HG03565 (cell line): Measurements from ENCODE around the gene TRMT10B.
A peak's percentile ranks its signal among the peaks of the same experiment; 100 is the strongest.
"Not testable (repeated sequence)": the region's sequence is repeated elsewhere in the genome, so short reads cannot be mapped to it uniquely, and the experiment has no call there.

ENCODE experiments used
- ATAC-seq: cut with Tn5 transposase; IDR thresholded peaks from one replicate; pipeline ENCODE4 v1.9.1; 2021; ENCODE audit warnings: mild to moderate bottlenecking, moderate library complexity; ENCODE audit not compliant: unreplicated experiment

Gene TRMT10B

GRCh38 chr9:37800631-37801286 lies 47.2 kb downstream of the TRMT10B start, which contains the start of gene DCAF10:
Gene DCAF10 (plus strand): TSS chr9:37800797. CDS start chr9:37800867, 70 bp downstream.
- peak; percentile 55 for ATAC-seq

GRCh38 chr9:37801287-37801850 lies 47.8 kb downstream of the TRMT10B start:
- ATAC-seq, result peak; percentile 15

- no peak for ATAC-seq
These were observed 48.5 kb downstream of the TRMT10B start for GRCh38 chr9:37801959-37802711.

GRCh38 chr9:37806271-37806670 lies 52.7 kb downstream of the TRMT10B start:
- no peak for ATAC-seq

GRCh38 chr9:37809676-37810075 lies 56.1 kb downstream of the TRMT10B start:
- not testable (repeated sequence) for ATAC-seq

GRCh38 chr9:37811906-37812476 lies 58.4 kb downstream of the TRMT10B start:
- no peak for ATAC-seq

- no peak for ATAC-seq
These were observed 59.3 kb downstream of the TRMT10B start for GRCh38 chr9:37812773-37813379.

- no peak for ATAC-seq
These were observed 65.2 kb downstream of the TRMT10B start for GRCh38 chr9:37818849-37819248.

- peak; percentile 49 for ATAC-seq
These were observed 66.5 kb downstream of the TRMT10B start for GRCh38 chr9:37820142-37820541.

- not testable (repeated sequence) for ATAC-seq
These were observed 71.6 kb downstream of the TRMT10B start for GRCh38 chr9:37825174-37825573.

GRCh38 chr9:37827483-37828165 lies 74.0 kb downstream of the TRMT10B start:
- no peak for ATAC-seq
